GM23338 (cell line): Measurements from ENCODE around the gene GPR37. TPM values are rescaled to one million over a fixed set of nuclear protein-coding genes. Genes with fewer than 3 reads are reported as not detected.

Source experiments
- ATAC-seq: fragments of 200-7000 bp; cut with Tn5 transposase; 3 replicates; pipeline ENCODE4 v1.9.1; 2020
- DNase-seq: peaks from one replicate; pipeline ENCODE4 v3.0.0-alpha.2; 2015; ENCODE audit warnings: low spot score
- H2AFZ ChIP-seq: fragments of 200-600 bp; sonication (generic); 2 replicates; pipeline ENCODE4 v1.8.0; 2016; ENCODE audit warnings: antibody characterized with exemption, mild to moderate bottlenecking, moderate library complexity
- H3F3A ChIP-seq: fragments of 200-600 bp; sonication (generic); replicated peaks from 2 replicates; pipeline ENCODE4 v1.8.0; 2017; ENCODE audit warnings: antibody characterized with exemption, mixed run types, low read depth
- H3K27ac ChIP-seq: fragments of 200-600 bp; sonication (generic); 2 replicates; pipeline ENCODE4 v1.6.1; 2016; ENCODE audit warnings: low read depth
- H3K27me3 ChIP-seq: fragments of 200-600 bp; sonication (generic); 2 replicates; pipeline ENCODE4 v1.8.0; 2016; ENCODE audit warnings: mild to moderate bottlenecking, mixed run types, moderate library complexity; ENCODE audit not compliant: insufficient read depth
- H3K36me3 ChIP-seq: fragments of 200-600 bp; sonication (generic); 2 replicates; pipeline ENCODE4 v1.8.0; 2016; ENCODE audit warnings: mild to moderate bottlenecking; ENCODE audit not compliant: insufficient read depth
- H3K4me1 ChIP-seq: fragments of 200-600 bp; sonication (generic); 2 replicates; pipeline ENCODE4 v1.8.0; 2016; ENCODE audit warnings: mild to moderate bottlenecking, moderate library complexity; ENCODE audit not compliant: insufficient read depth
- H3K4me2 ChIP-seq: fragments of 200-600 bp; sonication (generic); 2 replicates; pipeline ENCODE4 v1.7.1; 2017; ENCODE audit warnings: mixed run types
- H3K4me3 ChIP-seq: fragments of 200-600 bp; sonication (generic); 2 replicates; pipeline ENCODE4 v1.6.1; 2016; ENCODE audit warnings: mixed run types
- H3K79me2 ChIP-seq: fragments of 200-600 bp; sonication (generic); replicated peaks from 2 replicates; pipeline ENCODE4 v1.8.0; 2017; ENCODE audit warnings: mild to moderate bottlenecking; ENCODE audit not compliant: insufficient read depth
- H3K9me2 ChIP-seq: fragments of 200-600 bp; sonication (generic); 2 replicates; pipeline ENCODE4 v1.8.0; 2017; ENCODE audit not compliant: insufficient read depth
- H4K20me1 ChIP-seq: fragments of 200-600 bp; sonication (generic); replicated peaks from 2 replicates; pipeline ENCODE4 v1.8.0; 2017; ENCODE audit warnings: mild to moderate bottlenecking; ENCODE audit not compliant: insufficient read depth
- H3K27ac Mint-ChIP-seq: 2 replicates; pipeline ENCODE4 v1.8.0; 2020; ENCODE audit warnings: inconsistent platforms, mild to moderate bottlenecking, moderate library complexity, mixed read lengths
- H3K27me3 Mint-ChIP-seq: 3 replicates; pipeline ENCODE4 v1.8.0; 2022; ENCODE audit warnings: low read depth, mild to moderate bottlenecking, moderate library complexity, mixed read lengths, inconsistent platforms; ENCODE audit not compliant: insufficient read depth, poor library complexity
- H3K36me3 Mint-ChIP-seq: 3 replicates; pipeline ENCODE4 v1.8.0; 2021; ENCODE audit warnings: low read depth, mild to moderate bottlenecking, inconsistent platforms, moderate library complexity, mixed read lengths
- H3K4me1 Mint-ChIP-seq: 3 replicates; pipeline ENCODE4 v1.8.0; 2020; ENCODE audit warnings: mild to moderate bottlenecking, inconsistent platforms, mixed read lengths
- H3K4me3 Mint-ChIP-seq: 3 replicates; pipeline ENCODE4 v1.8.0; 2021; ENCODE audit warnings: moderate library complexity, mild to moderate bottlenecking, inconsistent platforms, mixed read lengths
- H3K9me3 Mint-ChIP-seq: 3 replicates; pipeline ENCODE4 v1.8.0; 2020; ENCODE audit warnings: moderate library complexity, mild to moderate bottlenecking, inconsistent platforms, mixed read lengths
- CREB1 ChIP-seq: fragments of 250-450 bp; sonication (Bioruptor Pico); IDR thresholded peaks from 2 replicates; pipeline ENCODE4 v1.5.0; 2020; ENCODE audit warnings: low read depth, mild to moderate bottlenecking, moderate library complexity
- CTCF ChIP-seq, 2 experiments: fragments of 200-600 bp in 1 of 2; sonication (generic) in 1 of 2; conservative IDR thresholded peaks; 2 replicates each; pipeline versions ENCODE4 v1.5.1 to v1.6.1; 2016 to 2017; ENCODE audit warnings: antibody characterized with exemption in 2 of 2, low read depth in 2 of 2, mild to moderate bottlenecking in 2 of 2, moderate library complexity in 1 of 2
- ETS1 ChIP-seq: IDR thresholded peaks from 2 replicates; pipeline ENCODE4 v1.6.1; 2016; ENCODE audit warnings: antibody characterized with exemption
- EZH2phosphoT487 ChIP-seq: fragments of 200-600 bp; sonication (generic); IDR thresholded peaks from one replicate; pipeline ENCODE4 v1.8.1; 2018; ENCODE audit warnings: antibody characterized with exemption; ENCODE audit not compliant: unreplicated experiment
- JUNB ChIP-seq: IDR thresholded peaks from one replicate; pipeline ENCODE4 v1.6.1; 2016; ENCODE audit warnings: antibody characterized with exemption; ENCODE audit not compliant: unreplicated experiment
- POLR2AphosphoS5 ChIP-seq: IDR thresholded peaks from 2 replicates; pipeline ENCODE4 v1.6.1; 2016; ENCODE audit warnings: antibody characterized with exemption, low read depth
- STAT1 ChIP-seq: IDR thresholded peaks from one replicate; pipeline ENCODE4 v1.6.1; 2016; ENCODE audit warnings: antibody characterized with exemption; ENCODE audit not compliant: unreplicated experiment
- ZNF114 ChIP-seq: fragments of 250-450 bp; sonication (Bioruptor Pico); IDR thresholded peaks from 2 replicates; pipeline ENCODE4 v1.5.0; 2020; ENCODE audit warnings: mild to moderate bottlenecking, moderate library complexity
- ZNF331 ChIP-seq: fragments of 250-450 bp; sonication (Bioruptor Pico); IDR thresholded peaks from 2 replicates; pipeline ENCODE4 v1.5.0; 2020; ENCODE audit warnings: low read depth, mild to moderate bottlenecking, moderate library complexity
- ZNF462 ChIP-seq: fragments of 250-450 bp; sonication (Bioruptor Pico); IDR thresholded peaks from 2 replicates; pipeline ENCODE4 v1.5.0; 2020; ENCODE audit warnings: mild to moderate bottlenecking, moderate library complexity
- polyA plus RNA-seq: library from polyadenylated mRNA; unstranded; fragments of >200 nt; fragmentation: Nextera tagmentation; extraction: Ambion mirVana; gene quantifications from 2 replicates; pipeline ENCODE4 v1.2.1, GENCODE V29; 2016
- total RNA-seq: library from RNA; depleted of rRNA; stranded (reverse); fragments of >200 nt; shearing (Covaris generic); gene quantifications from 2 replicates; pipeline ENCODE4 v1.2.3, GENCODE V29; 2014

GPR37 gene
- total and polyA plus RNA-seq, 2 experiments from 2014 or later = 3.9 to 8.5 TPM

GRCh38 chr7:124790645-124791044 lies 25.1 kb upstream of the GPR37 start:
- DNase-seq (no peak), ATAC-seq (no peak)
- TF ChIP-seq ZNF331 (no peak), ZNF114 (no peak), JUNB (no peak), CTCF (conservative IDR thresholded peaks at IDR 0.05; ENCODE audit: low read depth in 2 of 2) (no peak), EZH2phosphoT487 (no peak)
- no peaks in the 10 kb centered on the region for H3K9me2 ChIP-seq
- no peaks in the 10 kb centered on the region for H3F3A ChIP-seq
- no peaks in the 10 kb centered on the region for H3K79me2 ChIP-seq
- no peak overlapping the region for H3K27ac ChIP-seq
- H3K9me3 Mint-ChIP-seq = no peaks in the 10 kb centered on the region
- no peaks in the 10 kb centered on the region for H3K4me1 ChIP-seq
- H3K27me3 Mint-ChIP-seq = no peaks in the 10 kb centered on the region
- no peak overlapping the region for H3K4me3 ChIP-seq
- no peak overlapping the region for H3K4me2 ChIP-seq
- H3K27me3 ChIP-seq = no peaks in the 10 kb centered on the region
- peak overlapping the region; percentile 54; the same call in 1 of the 2 replicates for H2AFZ ChIP-seq
- no peak overlapping the region for H3K27ac Mint-ChIP-seq
- no peaks in the 10 kb centered on the region for H3K36me3 ChIP-seq
- no peaks in the 10 kb centered on the region for H3K36me3 Mint-ChIP-seq
- H3K4me1 Mint-ChIP-seq = peaks cover 16% of the 10 kb centered on the region; the same call in 2 of the 3 replicates
- H3K4me3 Mint-ChIP-seq = no peak overlapping the region
- H4K20me1 ChIP-seq = no peaks in the 10 kb centered on the region

- no peaks in the 10 kb centered on the region for H3K36me3 ChIP-seq
- ATAC-seq (no peak), DNase-seq (no peak)
- no peaks in the 10 kb centered on the region for H3K9me3 Mint-ChIP-seq
- peaks cover 25% of the 10 kb centered on the region for H3K4me1 Mint-ChIP-seq
- peaks cover 2% of the 10 kb centered on the region for H3K27me3 Mint-ChIP-seq
- H3F3A ChIP-seq = no peaks in the 10 kb centered on the region
- H3K4me2 ChIP-seq = no peak overlapping the region
- no peak overlapping the region for H3K27ac Mint-ChIP-seq
- no peak overlapping the region for H3K4me3 Mint-ChIP-seq
- H3K36me3 Mint-ChIP-seq = no peaks in the 10 kb centered on the region
- no peaks in the 10 kb centered on the region for H3K27me3 ChIP-seq
- H3K79me2 ChIP-seq = no peaks in the 10 kb centered on the region
- H2AFZ ChIP-seq = no peak overlapping the region
- peaks cover 25% of the 10 kb centered on the region for H3K4me1 ChIP-seq
- no peak overlapping the region for H3K4me3 ChIP-seq
- H3K27ac ChIP-seq = no peak overlapping the region
- peaks cover 12% of the 10 kb centered on the region; the same call in 1 of the 2 replicates for H3K9me2 ChIP-seq
- no peaks in the 10 kb centered on the region for H4K20me1 ChIP-seq
- no peak for TF ChIP-seq CREB1
- TF ChIP-seq ZNF462 (CRISPR knock-in tag) = no peak
- no peak for TF ChIP-seq POLR2AphosphoS5
- no peak for TF ChIP-seq ETS1
- no peak for TF ChIP-seq STAT1
- TF ChIP-seq JUNB = no peak
Measured at GRCh38 chr7:124785994-124786393, 20.4 kb upstream of the GPR37 start.
